Measurements from ENCODE around the gene KCNN1. TPM values are rescaled to one million over a fixed set of nuclear protein-coding genes. Genes with fewer than 3 reads are reported as not detected.
A peak's percentile ranks its signal among the peaks of the same experiment; 100 is the strongest.

The KCNN1 gene
- total RNA-seq, 1 experiment from 2014 or later, result 0.61 TPM

GRCh38 chr19:18007917-18008673, 41.2 kb downstream of the KCNN1 start, which contains the start of gene ARRDC2:
Gene ARRDC2, plus strand, starts transcription at chr19:18008170. Its CDS starts 141 bp downstream, at chr19:18008311.
- DNase-seq (ENCODE audit: low read depth, low spot score), result no peak
- H4K20me1 ChIP-seq (ENCODE audit: insufficient read depth), result no peaks in the 10 kb centered on the region
- intact Hi-C loops (cut with micrococcal nuclease), result loop anchor here (1.0 to 10.0 kb wide), 3 partner anchors 50 to 244 kb away; partner anchors contain the start of gene PIK3R2
- H3K27ac ChIP-seq (ENCODE audit: low read depth, low read length), result peak within 1 kb of the TSS; percentile 53; the same call in 1 of the 2 replicates
- no TSS peak for BruUV-seq (replicated peaks)
- H3K4me2 ChIP-seq (ENCODE audit: low read length), result peak within 1 kb of the TSS; percentile 49; the same call in 1 of the 2 replicates
- H3K4me3 ChIP-seq (replicated peaks in 1 of 2; ENCODE audit: low read depth in 1 of 2, low read length in 2 of 2), result no peak within 1 kb of the TSS
- H3K27me3 ChIP-seq (ENCODE audit: insufficient read depth, low read length), result no peaks in the 10 kb centered on the region
- RAD21 ChIA-PET (ENCODE audit: low non-redundant PET in 1 of 2, low total read pairs in 2 of 2, uncharacterized antibody in 2 of 2, unreplicated experiment in 2 of 2), result no interaction called here
- 0 out of 2 replicates have a peak within 1 kb of the TSS, but pooled peaks have one; percentile 12 for H3K9ac ChIP-seq (ENCODE audit: low read length)
- ATAC-seq, result no peak
- H2AFZ ChIP-seq (ENCODE audit: low read depth, low read length, poor library complexity, severe bottlenecking), result no peak within 1 kb of the TSS
- peaks cover 25 to 39% of the 10 kb centered on the region in 2 experiments for H3K36me3 ChIP-seq (ENCODE audit: control insufficient read depth in 1 of 2, insufficient read depth in 2 of 2, low read length in 2 of 2)
- CTCF ChIA-PET, result no interaction called here
- H3K79me2 ChIP-seq (ENCODE audit: insufficient read depth, low read length), result peaks cover 35% of the 10 kb centered on the region
- peaks cover 2 to 13% of the 10 kb centered on the region in 2 experiments; a peak in 3 of 4 replicates for H3K4me1 ChIP-seq (ENCODE audit: control insufficient read depth in 1 of 2, insufficient read depth in 2 of 2, low read length in 2 of 2)
- POLR2A ChIA-PET, result no interaction called here
- TF ChIP-seq SRF (IDR thresholded peaks at IDR 0.05; ENCODE audit: low read depth), result no peak
- TF ChIP-seq ATF3 (IDR thresholded peaks at IDR 0.05), result no peak
- TF ChIP-seq POLR2A (IDR thresholded peaks at IDR 0.05; ENCODE audit: borderline replicate concordance, extremely low read depth, insufficient read depth, insufficient read length), result no peak
- no peak for TF ChIP-seq ZFX (IDR thresholded peaks at IDR 0.05)
- TF ChIP-seq ELF1 (IDR thresholded peaks at IDR 0.05; ENCODE audit: borderline replicate concordance, low read depth), result no peak
- no peak for TF ChIP-seq CEBPB (IDR thresholded peaks at IDR 0.05; ENCODE audit: low read depth)
- no peak for TF ChIP-seq YY1 (IDR thresholded peaks at IDR 0.05; ENCODE audit: extremely low read depth, insufficient replicate concordance, low read depth, low read length)
- no peaks in the 10 kb centered on the region for H3K9me2 ChIP-seq (ENCODE audit: insufficient read depth)
- no peaks in the 10 kb centered on the region for H3K9me3 ChIP-seq (ENCODE audit: control insufficient read depth in 1 of 2, insufficient read depth in 1 of 2, low read depth in 1 of 2, low read length in 2 of 2)

GRCh38 chr19:18008814-18009213, 41.9 kb downstream of the KCNN1 start:
- CTCF ChIA-PET, result no interaction called here

More at GRCh38 chr19:18008814-18009213, 41.9 kb downstream of the KCNN1 start:
- no peak overlapping the region for H3K4me2 ChIP-seq (ENCODE audit: low read length)
- POLR2A ChIA-PET, result no interaction called here
- no peaks in the 10 kb centered on the region for H3K27me3 ChIP-seq (ENCODE audit: insufficient read depth, low read length)
- no TSS peak for BruUV-seq (replicated peaks)
- DNase-seq (ENCODE audit: low read depth, low spot score), result no peak
- peaks cover 2 to 13% of the 10 kb centered on the region in 2 experiments; a peak in 3 of 4 replicates for H3K4me1 ChIP-seq (ENCODE audit: control insufficient read depth in 1 of 2, insufficient read depth in 2 of 2, low read length in 2 of 2)
- no peaks in the 10 kb centered on the region for H3K9me2 ChIP-seq (ENCODE audit: insufficient read depth)
- H3K9ac ChIP-seq (ENCODE audit: low read length), result no peak overlapping the region
- no peak overlapping the region for H3K4me3 ChIP-seq (replicated peaks in 1 of 2; ENCODE audit: low read depth in 1 of 2, low read length in 2 of 2)
- peaks cover 31% of the 10 kb centered on the region for H3K79me2 ChIP-seq (ENCODE audit: insufficient read depth, low read length)
- TF ChIP-seq SIN3A (IDR thresholded peaks at IDR 0.05; ENCODE audit: low read depth) (no peak), CBX3 (IDR thresholded peaks at IDR 0.05; ENCODE audit: low read depth) (no peak), POLR2AphosphoS5 (IDR thresholded peaks at IDR 0.05; ENCODE audit: low read depth, low read length) (no peak), FOSL1 (IDR thresholded peaks at IDR 0.05; ENCODE audit: low read depth) (no peak), EGR1 (IDR thresholded peaks at IDR 0.05; ENCODE audit: low read depth) (no peak), CTCF (IDR thresholded peaks at IDR 0.05 in 2 of 3, conservative IDR thresholded peaks at IDR 0.05 in 1 of 3; ENCODE audit: borderline replicate concordance in 1 of 3, insufficient read depth in 1 of 3, low read depth in 2 of 3, low read length in 2 of 3) (no peak), ZFX (IDR thresholded peaks at IDR 0.05) (no peak), POLR2A (IDR thresholded peaks at IDR 0.05; ENCODE audit: borderline replicate concordance, extremely low read depth, insufficient read depth, insufficient read length) (no peak), MAX (IDR thresholded peaks at IDR 0.05) (no peak), RAD21 (IDR thresholded peaks at IDR 0.05; ENCODE audit: low read depth) (no peak), SP1 (IDR thresholded peaks at IDR 0.05; ENCODE audit: low read depth) (no peak), EZH2 (IDR thresholded peaks at IDR 0.05) (no peak), ATF3 (IDR thresholded peaks at IDR 0.05) (no peak)
- H4K20me1 ChIP-seq (ENCODE audit: insufficient read depth), result no peaks in the 10 kb centered on the region
- intact Hi-C loops (cut with micrococcal nuclease), result loop anchor here (10.0 kb wide), 1 partner anchor 146 kb away; the partner anchor contains the start of gene PIK3R2
- ATAC-seq, result no peak
- RAD21 ChIA-PET (ENCODE audit: low non-redundant PET in 1 of 2, low total read pairs in 2 of 2, uncharacterized antibody in 2 of 2, unreplicated experiment in 2 of 2), result no interaction called here
- no peaks in the 10 kb centered on the region for H3K9me3 ChIP-seq (ENCODE audit: control insufficient read depth in 1 of 2, insufficient read depth in 1 of 2, low read depth in 1 of 2, low read length in 2 of 2)
- peaks cover 31 to 44% of the 10 kb centered on the region in 2 experiments for H3K36me3 ChIP-seq (ENCODE audit: control insufficient read depth in 1 of 2, insufficient read depth in 2 of 2, low read length in 2 of 2)
- H3K27ac ChIP-seq (ENCODE audit: low read depth, low read length), result no peak overlapping the region
- no peak overlapping the region for H2AFZ ChIP-seq (ENCODE audit: low read depth, low read length, poor library complexity, severe bottlenecking)

All from HCT116 (cell line).